GM19193 (cell line): ENCODE results near the gene KLKB1.

Experiments used
- POLR2A ChIP-seq: IDR thresholded peaks from 4 replicates; pipeline ENCODE4 v1.6.1; 2011; ENCODE audit not compliant: insufficient read depth, insufficient read length; ENCODE audit errors: extremely low read depth

Gene KLKB1

DNA sequence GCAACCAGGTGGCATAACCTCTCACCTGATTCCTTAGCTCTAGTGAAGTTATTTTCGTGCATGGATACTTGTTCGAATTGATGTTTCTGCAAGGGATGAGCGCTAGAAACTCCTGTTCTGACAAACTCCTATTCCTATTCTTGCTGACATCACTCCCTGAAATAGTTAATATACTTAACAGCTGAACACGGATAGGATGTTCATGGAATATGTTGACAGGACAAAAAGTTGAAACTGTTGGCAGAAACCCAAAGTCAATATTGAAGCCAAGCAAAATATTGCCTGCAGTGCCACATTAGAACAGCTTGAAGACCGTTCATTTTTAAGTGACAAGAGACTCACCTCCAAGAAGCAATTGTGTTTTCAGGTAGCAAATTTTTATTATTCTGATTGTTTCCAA lies at the start of gene KLKB1:
Gene KLKB1 (plus strand): TSS at position 287 of the 400 bp plus-strand sequence. CDS start 689 bp downstream, outside the sequence.
- TF ChIP-seq POLR2A = no peak

GRCh38 chr4:186188107-186188506 lies 39.2 kb upstream of the KLKB1 start:
- TF ChIP-seq POLR2A = no peak

DNA sequence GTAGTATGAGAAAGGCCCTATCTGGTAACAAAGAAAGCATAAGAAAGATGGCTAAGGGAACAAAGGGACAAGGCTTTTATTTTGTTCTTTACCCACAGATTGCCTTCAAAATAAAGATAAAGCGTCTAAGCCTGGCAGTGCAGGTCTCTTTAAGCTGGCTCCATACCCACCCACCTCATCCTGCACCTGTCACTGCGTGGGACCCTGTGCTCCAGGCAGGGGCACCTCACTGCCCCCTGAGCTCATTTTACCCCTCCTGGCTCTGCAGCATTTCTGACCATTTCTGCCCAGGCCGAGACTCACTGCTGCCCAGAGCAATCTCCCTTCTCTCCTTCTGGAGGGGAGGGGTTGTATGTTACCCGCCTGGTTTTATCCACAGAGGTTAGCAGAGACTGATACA lies 37.7 kb upstream of the KLKB1 start:
- TF ChIP-seq POLR2A = no peak

DNA sequence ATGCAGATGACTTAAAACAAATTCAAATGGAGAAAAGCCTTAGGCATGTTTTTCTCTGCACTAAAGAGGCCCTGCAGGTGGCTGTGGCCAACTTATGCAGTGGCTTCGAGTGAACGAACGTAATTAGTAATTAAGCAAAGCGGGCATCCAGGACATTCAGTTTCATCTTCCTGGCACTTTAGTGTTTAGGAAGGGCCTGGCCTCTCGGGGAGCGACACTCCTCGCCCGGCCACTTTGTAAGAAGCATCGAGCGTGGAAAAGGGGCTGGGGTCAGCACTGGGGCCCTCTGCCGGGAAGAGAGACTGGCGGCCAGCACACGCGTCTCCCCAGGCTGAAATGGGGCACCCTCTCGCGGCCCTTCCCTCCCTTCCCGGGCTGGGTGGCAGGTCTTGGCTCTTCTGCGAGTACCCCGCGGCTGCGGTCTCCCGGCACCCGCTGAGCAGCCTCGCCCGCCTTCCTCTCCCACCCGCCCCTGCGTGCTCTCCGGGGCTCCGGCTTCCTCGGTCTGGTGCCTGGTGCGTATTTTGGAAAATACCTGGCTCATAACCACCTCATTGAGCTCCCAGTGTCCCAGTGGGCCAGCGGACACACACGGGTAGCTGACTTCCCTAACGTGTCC lies 36.6 kb upstream of the KLKB1 start:
- no peak for TF ChIP-seq POLR2A

GRCh38 chr4:186191200-186192065 lies 35.9 kb upstream of the KLKB1 start, which contains the start of gene CYP4V2:
CYP4V2 (plus strand) TSS chr4:186191567; CDS start chr4:186191824, 257 bp downstream.
- peak; percentile 67 for TF ChIP-seq POLR2A

DNA sequence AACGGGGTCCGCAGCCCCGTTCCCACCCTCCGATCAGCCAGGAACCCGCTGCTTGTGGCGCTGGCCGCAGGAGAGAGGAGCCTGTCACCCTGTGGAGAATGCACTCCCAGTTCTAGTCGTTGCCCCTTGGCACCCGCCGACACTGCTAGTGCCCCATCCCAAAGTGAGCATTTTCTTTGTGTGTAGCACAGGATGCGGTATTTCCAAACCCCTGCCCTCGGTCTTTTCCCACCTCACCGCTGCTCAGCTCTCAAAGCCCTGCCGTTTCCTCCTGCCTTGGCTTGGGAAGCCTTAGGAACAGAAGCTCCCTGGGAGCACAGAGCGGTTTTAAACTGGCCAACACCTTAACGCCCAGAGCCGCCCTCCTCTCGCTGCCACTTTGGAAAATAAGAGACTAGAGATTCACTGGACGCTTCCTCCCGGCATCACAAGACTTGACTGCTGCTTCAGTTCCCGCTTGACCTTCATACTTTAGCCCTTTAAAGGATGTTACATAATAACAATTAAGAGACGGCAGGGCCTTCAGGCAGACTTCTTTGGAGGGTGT lies 35.2 kb upstream of the KLKB1 start:
- no peak for TF ChIP-seq POLR2A

GRCh38 chr4:186193851-186194250 lies 33.5 kb upstream of the KLKB1 start:
- TF ChIP-seq POLR2A = no peak

GRCh38 chr4:186196063-186196462 lies 31.2 kb upstream of the KLKB1 start:
- TF ChIP-seq POLR2A = no peak

GRCh38 chr4:186200516-186200915 lies 26.8 kb upstream of the KLKB1 start:
- no peak for TF ChIP-seq POLR2A

DNA sequence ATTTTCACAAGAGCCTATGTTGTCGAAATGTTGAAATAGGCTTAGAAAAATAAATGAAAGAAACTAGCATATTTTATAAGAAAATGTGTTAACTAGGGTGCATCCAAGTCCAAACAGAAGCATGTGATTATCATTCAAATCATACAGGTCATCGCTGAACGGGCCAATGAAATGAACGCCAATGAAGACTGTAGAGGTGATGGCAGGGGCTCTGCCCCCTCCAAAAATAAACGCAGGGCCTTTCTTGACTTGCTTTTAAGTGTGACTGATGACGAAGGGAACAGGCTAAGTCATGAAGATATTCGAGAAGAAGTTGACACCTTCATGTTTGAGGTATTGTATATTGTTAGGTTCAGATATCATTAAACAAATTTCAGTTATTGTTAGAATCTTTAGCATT lies 26.3 kb upstream of the KLKB1 start:
- TF ChIP-seq POLR2A = no peak

GRCh38 chr4:186201535-186202230 lies 25.6 kb upstream of the KLKB1 start:
- TF ChIP-seq POLR2A = no peak

GRCh38 chr4:186202490-186203140 lies 24.7 kb upstream of the KLKB1 start:
- no peak for TF ChIP-seq POLR2A

- TF ChIP-seq POLR2A = no peak
Observed at GRCh38 chr4:186203406-186203805, 23.9 kb upstream of the KLKB1 start.

DNA sequence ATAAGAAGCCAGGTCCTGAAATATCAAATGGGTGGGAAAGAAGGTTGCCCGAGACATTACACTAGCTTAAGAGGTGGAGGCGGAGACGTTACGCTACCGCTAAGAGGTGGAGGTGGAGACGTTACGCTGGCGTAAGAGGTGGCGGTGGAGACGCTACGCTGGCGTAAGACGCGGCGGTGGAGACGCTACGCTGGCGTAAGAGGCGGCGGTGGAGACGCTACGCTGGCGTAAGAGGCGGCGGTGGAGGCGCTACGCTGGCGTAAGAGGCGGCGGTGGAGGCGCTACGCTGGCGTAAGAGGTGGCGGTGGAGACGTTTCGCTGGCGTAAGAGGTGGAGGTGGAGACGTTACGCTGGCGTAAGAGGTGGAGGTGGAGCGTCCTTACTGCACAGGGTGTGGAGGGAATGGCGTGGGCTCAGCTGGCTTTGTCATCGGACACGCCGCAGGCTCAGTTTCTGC lies 23.2 kb upstream of the KLKB1 start:
- no peak for TF ChIP-seq POLR2A
